ENCODE data around the gene CCL8. TPM values are rescaled to one million over a fixed set of nuclear protein-coding genes. Genes with fewer than 3 reads are reported as not detected.

The CCL8 gene
- total RNA-seq, 2 experiments from 2014 or later, result not detected

- TF ChIP-seq CTCF (IDR thresholded peaks at IDR 0.05), result no peak
- ChIA-PET CTCF (interaction anchor here (1.3 to 12.2 kb wide), 2 partner anchors 29 to 153 kb away, joined by 3 to 319 read pairs; no protein-coding TSS in a partner anchor), POLR2A (no interaction called here)
- H3K4me3 Mint-ChIP-seq, result no peak overlapping the region
- no peak for DNase-seq
- intact Hi-C loops (cut with micrococcal nuclease), result no loop called here
- peaks cover 4% of the 10 kb centered on the region for H3K27me3 Mint-ChIP-seq
- H3K36me3 Mint-ChIP-seq (ENCODE audit: low read depth), result no peaks in the 10 kb centered on the region
- peaks cover 3% of the 10 kb centered on the region for H3K9me3 Mint-ChIP-seq
- no peak overlapping the region for H3K27ac Mint-ChIP-seq
- no peak for ATAC-seq
- H3K4me1 Mint-ChIP-seq (ENCODE audit: low read depth), result no peaks in the 10 kb centered on the region
Measured at GRCh38 chr17:34354637-34355036, 35.4 kb downstream of the CCL8 start.

GRCh38 chr17:34356194-34356593, 37.0 kb downstream of the CCL8 start, which contains the start of gene CCL13:
TSS of gene CCL13 (plus strand) at chr17:34356480. CDS start at chr17:34356527, 47 bp downstream.
- Mint-ChIP-seq H3K36me3 (ENCODE audit: low read depth) (no peaks in the 10 kb centered on the region), H3K4me1 (ENCODE audit: low read depth) (peaks cover 4% of the 10 kb centered on the region), H3K4me3 (no peak within 1 kb of the TSS), H3K27me3 (peaks cover 4% of the 10 kb centered on the region), H3K27ac (no peak within 1 kb of the TSS), H3K9me3 (peaks cover 3% of the 10 kb centered on the region)
- intact Hi-C loops (cut with micrococcal nuclease), result no loop called here
- DNase-seq (no peak), ATAC-seq (no peak)
- no peak for TF ChIP-seq CTCF (IDR thresholded peaks at IDR 0.05)
- ChIA-PET POLR2A (no interaction called here), CTCF (interaction anchor here (0.8 to 12.2 kb wide), 2 partner anchors 155 to 185 kb away, joined by 3 to 319 read pairs; no protein-coding TSS in a partner anchor)

DNA sequence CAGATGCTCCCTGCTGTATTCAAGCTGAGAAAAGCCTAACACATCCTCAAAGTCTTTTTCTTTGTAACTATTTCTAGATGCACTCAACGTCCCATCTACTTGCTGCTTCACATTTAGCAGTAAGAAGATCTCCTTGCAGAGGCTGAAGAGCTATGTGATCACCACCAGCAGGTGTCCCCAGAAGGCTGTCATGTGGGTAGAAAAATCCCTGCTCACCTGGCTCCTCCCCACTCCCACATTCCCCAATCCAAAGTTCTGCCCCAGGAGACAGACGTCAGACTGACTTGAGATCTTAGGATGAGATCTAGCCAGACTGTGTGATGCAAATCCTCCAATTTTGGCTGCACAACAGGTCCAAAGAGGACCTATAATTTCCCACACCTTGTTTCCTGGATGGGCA, 38.2 kb downstream of the CCL8 start:
- ATAC-seq (no peak), DNase-seq (no peak)
- H3K4me1 Mint-ChIP-seq (ENCODE audit: low read depth), result peaks cover 4% of the 10 kb centered on the region
- ChIA-PET POLR2A (no interaction called here), CTCF (interaction anchor here (12.2 kb wide), 1 partner anchor 156 kb away, joined by 319 read pairs; no protein-coding TSS in a partner anchor)
- TF ChIP-seq CTCF (IDR thresholded peaks at IDR 0.05), result no peak
- H3K27ac Mint-ChIP-seq, result no peak overlapping the region
- peaks cover 6% of the 10 kb centered on the region for H3K27me3 Mint-ChIP-seq
- H3K36me3 Mint-ChIP-seq (ENCODE audit: low read depth), result no peaks in the 10 kb centered on the region
- H3K9me3 Mint-ChIP-seq, result peaks cover 3% of the 10 kb centered on the region
- intact Hi-C loops (cut with micrococcal nuclease), result no loop called here
- no peak overlapping the region for H3K4me3 Mint-ChIP-seq

DNA sequence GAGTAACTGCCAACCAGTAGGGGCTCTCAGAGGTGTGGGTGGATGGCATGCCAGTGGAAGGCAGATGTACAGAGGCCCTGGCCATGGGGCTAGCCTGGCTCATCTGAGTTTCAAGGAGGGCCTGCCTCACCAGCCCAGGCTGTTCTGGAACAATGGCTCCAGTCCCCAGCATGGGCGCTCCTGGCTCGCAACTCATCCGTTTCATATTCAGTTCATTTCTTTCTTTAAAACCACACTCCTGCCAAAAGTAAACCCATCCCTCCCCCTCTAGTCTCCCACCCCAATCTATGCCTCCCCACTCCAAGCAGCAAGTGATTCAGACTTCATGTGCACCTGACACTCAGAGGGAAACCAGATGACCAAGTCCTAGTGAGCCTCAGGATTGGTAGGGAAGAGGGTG, 39.4 kb downstream of the CCL8 start:
- ChIA-PET POLR2A (no interaction called here), CTCF (interaction anchor here (12.2 kb wide), 1 partner anchor 157 kb away, joined by 319 read pairs; no protein-coding TSS in a partner anchor)
- H3K4me1 Mint-ChIP-seq (ENCODE audit: low read depth), result peaks cover 4% of the 10 kb centered on the region
- H3K27me3 Mint-ChIP-seq, result peaks cover 7% of the 10 kb centered on the region
- ATAC-seq (no peak), DNase-seq (no peak)
- TF ChIP-seq CTCF (IDR thresholded peaks at IDR 0.05), result no peak
- no peak overlapping the region for H3K4me3 Mint-ChIP-seq
- peaks cover 3% of the 10 kb centered on the region for H3K9me3 Mint-ChIP-seq
- intact Hi-C loops (cut with micrococcal nuclease), result no loop called here
- H3K27ac Mint-ChIP-seq, result no peak overlapping the region
- no peaks in the 10 kb centered on the region for H3K36me3 Mint-ChIP-seq (ENCODE audit: low read depth)

DNA sequence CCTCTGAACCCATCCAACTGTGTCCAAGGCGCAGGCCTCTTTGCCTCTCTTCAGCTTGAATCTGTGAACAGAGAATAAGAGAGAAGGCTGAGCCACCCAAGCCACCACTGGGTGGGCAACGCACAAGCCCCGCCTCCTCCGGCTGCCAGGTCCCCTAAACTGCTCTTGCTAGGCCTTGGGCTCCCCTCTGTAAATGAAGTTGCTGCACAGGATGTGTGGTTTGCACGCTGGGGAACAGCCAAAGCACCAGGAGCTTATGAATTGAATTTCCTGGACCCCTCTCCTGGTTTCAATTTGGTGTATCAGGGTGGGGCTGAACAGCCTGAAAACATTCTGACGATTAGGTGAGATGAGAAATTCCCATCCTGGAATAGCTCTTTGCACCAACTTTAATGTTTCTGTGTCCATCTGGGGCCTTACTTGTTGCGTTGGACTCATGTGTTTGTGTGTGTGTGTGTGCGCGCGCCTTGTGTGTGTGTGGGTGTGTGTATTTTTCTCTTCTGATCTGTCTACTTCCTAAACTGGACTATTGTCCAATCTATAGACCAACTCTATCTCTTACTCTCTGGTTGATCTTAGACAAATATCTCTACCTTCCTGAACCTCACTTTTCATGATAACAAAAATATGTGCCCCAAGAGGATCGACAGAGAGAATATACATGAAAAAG, 41.5 kb downstream of the CCL8 start:
- ATAC-seq, result no peak
- CTCF ChIA-PET, result interaction anchor here (0.6 to 12.2 kb wide), 66 partner anchors 8 to 1292 kb away, joined by 3 to 319 read pairs (median 6); partner anchors contain the start of genes CCL11, CCL7 and CCL8
- no peak for DNase-seq
- TF ChIP-seq CTCF (IDR thresholded peaks at IDR 0.05), result no peak
- intact Hi-C loops (cut with micrococcal nuclease), result loop anchor here (2.0 kb wide), 1 partner anchor 160 kb away; no protein-coding TSS in a partner anchor
- H3K4me1 Mint-ChIP-seq (ENCODE audit: low read depth), result peaks cover 9% of the 10 kb centered on the region
- no peaks in the 10 kb centered on the region for H3K9me3 Mint-ChIP-seq
- H3K4me3 Mint-ChIP-seq, result no peak overlapping the region
- H3K27ac Mint-ChIP-seq, result no peak overlapping the region
- H3K27me3 Mint-ChIP-seq, result peaks cover 6% of the 10 kb centered on the region
- no peaks in the 10 kb centered on the region for H3K36me3 Mint-ChIP-seq (ENCODE audit: low read depth)
- POLR2A ChIA-PET, result interaction anchor here (0.7 to 3.0 kb wide), 2 partner anchors 39 to 159 kb away, joined by 3 to 14 read pairs; no protein-coding TSS in a partner anchor
